Measurements from ENCODE around the gene RCBTB1.
"Not testable (repeated sequence)": the region's sequence is repeated elsewhere in the genome, so short reads cannot be mapped to it uniquely, and the experiment has no call there.

The RCBTB1 gene

DNA sequence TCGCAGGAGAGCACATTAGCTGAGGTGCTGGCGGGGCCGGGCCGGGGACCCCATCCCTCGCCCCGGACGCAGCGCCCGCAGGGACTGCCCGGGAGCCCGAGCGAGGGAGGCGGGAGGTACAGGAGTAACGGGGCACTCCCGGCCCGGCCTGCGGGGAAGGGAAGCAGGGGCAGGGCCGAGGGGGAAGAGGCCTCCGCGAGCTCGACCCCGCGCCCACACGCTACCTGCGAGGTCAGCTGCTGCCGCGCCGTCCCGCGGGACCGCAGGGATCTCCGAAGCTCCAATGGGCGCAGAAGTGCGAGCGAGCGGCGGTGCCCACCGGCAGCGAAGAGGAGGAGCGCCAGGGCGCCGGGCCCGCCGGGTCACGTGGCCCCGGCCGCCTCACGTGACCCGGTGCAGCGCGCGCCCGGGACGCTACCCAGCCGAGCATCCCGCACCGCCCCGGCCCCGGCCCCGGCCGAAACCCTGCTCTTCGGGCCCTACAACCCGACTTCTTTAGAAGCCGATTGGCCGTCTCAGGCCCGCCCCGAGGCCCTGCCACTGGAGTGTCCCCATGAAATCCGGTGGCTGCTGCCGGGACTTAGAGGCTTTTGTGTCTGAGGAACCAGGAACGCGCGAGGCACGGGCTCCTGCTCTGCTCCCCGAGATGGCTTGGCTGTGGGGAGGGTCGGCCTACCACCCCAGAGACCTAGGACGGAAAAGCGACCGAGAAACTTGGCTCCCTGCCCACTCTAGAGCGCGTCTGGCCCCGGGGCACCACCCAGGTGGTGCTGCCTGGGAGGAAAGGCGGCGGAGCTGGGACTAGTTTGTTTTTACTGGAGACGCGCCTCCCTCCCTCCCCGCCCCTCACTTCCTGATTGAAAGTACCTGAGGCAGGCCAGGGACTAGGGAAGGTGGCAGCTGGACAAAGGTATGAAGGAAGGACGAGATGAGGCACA lies at the start of gene RCBTB1:
Gene RCBTB1, minus strand, starts transcription at position 339 of the 938 bp plus-strand sequence. CDS start 18,279 bp downstream, outside the sequence.
- peak; percentile 64 for DNase-seq

DNA sequence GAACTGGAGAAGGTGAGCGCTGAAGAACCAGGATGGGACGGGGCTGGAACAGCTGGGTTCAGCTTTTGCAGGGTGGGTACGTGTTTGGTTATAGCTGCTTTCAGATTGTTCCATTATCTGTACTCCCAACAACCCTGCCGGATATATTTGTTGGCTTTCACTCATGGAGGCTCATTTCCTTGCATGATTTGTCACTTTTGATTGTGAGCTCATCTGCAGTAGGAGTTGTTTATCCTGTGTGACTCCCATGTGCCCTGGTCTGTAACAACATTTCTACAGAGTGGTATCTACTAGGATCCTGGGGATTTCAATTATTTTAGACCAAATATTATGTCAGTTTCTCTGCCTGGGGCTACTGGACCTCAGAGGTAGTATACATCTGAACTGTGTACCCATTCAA lies 48.4 kb upstream of the RCBTB1 start:
- DNase-seq: no peak

DNA sequence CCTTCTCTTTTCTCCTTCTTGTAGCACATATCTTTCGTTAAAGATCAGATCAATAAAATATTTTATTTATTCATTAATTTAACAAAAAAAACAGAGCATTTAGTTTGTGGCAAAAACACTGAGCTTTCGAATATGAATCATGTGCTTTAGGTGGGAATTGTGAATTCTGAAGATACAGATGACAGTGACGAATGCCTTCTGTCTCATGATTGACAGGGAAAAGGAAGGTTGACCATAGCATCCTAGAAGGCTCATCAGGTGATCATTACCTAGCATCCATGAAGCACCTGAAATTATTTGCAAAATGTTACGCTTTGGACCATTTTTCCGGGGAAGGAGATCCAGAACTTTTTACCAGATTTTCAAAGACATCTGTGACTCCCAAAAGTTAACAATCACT lies 46.8 kb upstream of the RCBTB1 start:
- no peak for DNase-seq

DNA sequence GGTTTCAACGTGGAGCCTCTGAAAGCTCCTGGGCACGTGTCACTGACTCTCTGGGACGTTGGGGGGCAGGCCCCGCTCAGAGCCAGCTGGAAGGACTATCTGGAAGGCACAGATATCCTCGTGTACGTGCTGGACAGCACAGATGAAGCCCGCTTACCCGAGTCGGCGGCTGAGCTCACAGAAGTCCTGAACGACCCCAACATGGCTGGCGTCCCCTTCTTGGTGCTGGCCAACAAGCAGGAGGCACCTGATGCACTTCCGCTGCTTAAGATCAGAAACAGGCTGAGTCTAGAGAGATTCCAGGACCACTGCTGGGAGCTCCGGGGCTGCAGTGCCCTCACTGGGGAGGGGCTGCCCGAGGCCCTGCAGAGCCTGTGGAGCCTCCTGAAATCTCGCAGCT lies 45.2 kb upstream of the RCBTB1 start:
- no peak for DNase-seq

DNA sequence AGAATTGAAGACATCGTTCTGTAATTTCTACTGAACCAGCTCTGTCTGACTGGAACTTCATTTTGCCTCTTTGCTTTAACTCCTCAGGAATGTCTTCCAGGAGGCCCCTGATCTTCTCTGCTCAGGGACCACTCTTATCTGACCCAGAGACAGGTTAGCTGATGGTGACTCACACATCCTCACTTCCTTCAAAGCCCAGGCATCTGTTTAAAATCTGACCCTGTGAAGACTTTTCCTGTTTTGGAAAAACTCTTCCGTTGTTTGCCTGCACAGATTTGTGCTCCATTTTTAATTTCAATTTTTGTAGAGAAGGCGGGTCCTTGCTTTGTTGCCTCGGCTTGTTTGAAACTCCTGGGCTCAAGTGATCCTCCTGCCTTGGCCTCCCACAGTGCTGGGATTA lies 44.6 kb upstream of the RCBTB1 start:
- no peak for DNase-seq

DNA sequence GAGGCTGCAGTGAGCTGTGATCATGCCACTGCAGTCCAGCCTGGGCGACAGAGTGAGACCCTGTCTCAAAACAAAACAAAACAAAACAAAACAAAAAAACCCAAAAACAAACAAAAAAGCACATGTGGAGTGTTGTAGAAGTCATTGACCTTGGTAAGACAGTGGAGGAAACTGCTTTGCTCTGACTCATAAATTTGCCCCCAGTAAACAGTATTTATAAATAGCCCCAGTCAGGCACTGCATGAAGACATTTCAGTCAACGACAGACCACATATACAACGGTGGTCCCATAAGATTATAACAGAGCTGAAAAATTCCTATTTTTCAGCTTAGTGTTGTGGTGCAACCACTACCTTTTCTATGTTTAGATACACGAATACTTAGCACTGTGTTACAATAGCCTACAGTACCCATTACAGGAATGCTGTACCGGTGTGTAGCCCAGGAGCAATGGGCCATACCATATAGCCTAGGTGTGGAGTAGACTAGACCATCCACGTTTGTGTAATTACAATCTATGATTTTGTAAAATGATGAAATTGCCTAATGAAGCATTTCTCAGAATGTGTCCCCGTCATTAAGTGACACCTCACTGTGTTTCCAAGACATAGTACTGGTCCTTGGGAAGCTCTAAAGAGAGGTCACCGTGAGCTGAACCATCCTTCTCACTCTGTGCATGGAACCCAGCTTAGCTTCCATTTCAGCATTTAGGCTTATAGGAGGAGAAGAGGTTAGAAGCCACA lies 44.0 kb upstream of the RCBTB1 start:
- no peak for DNase-seq

DNA sequence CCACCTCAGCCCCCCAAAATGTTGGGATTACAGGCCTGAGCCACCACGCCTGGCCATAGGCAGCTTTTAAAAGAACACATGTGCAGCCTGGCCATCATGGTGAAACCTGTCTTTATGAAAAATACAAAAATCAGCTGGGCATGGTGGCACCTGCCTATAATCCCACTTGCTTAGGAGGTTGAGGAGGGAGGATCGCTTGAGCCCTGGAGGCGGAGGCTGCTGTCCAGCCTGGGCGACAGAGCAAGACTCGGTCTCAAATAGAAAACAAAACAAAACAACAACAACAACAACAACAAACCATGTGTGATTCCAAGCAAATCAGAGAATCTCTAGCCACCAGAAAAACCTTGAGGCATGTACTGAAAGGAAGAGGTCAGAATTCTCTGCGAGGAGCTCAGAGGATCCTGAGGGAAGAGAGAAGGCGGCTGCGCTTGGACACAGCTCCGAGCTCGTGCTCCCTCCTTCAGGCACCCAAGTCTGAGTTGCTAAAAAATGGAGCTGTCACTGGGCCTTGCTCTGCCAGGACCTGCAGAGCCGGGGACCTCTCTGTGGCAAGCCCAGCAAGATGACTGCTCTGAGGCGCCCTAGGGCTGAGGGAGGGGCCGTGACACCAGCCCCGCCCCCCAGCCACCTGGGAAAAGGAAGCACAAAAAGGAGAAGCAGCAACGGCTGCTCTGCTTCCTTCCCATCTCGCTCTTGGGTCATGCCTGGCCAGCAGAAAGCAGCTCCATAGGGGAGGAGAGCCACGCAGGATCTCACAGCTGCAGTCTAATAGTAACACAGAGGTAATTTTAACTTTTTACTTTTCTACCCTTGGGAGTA lies 42.7 kb upstream of the RCBTB1 start, which contains the start of gene ARL11:
Gene ARL11, plus strand, starts transcription at position 677 of the 822 bp plus-strand sequence. CDS start 1,941 bp downstream, outside the sequence.
- DNase-seq: peak; percentile 51

DNA sequence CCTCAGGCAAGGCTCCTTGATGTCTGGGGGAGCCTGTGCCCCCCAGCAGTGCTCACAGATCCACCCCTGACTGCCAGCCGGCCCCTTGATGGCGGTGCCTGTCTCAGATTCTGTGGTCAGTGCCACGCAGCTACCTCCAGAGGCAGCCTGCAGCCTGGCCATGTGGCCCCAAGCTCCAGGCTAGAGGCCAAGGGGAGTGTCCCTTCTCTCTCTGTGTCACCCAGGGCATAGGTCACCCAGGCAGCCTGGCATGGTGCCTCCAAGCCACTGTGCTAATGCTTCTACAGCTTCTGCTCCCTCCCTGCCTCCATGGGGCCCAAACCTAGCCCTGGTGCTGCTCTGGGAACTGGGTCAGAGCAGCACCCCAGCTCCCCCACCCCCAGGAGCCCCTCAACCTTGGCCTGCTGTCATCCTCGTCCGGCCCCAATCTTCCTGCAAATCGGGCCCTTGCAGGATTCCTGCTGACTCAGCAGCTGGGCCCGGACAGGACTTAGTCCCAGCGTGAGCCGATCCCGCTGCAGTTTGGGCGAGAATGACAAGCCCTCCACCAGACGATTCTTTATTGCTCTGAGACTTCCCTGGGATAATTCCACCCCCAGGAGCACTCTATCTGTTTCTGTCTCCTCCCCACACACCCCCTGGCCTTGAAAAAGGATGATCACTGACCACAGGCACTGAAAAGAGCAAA lies 40.2 kb upstream of the RCBTB1 start:
- no peak for DNase-seq

DNA sequence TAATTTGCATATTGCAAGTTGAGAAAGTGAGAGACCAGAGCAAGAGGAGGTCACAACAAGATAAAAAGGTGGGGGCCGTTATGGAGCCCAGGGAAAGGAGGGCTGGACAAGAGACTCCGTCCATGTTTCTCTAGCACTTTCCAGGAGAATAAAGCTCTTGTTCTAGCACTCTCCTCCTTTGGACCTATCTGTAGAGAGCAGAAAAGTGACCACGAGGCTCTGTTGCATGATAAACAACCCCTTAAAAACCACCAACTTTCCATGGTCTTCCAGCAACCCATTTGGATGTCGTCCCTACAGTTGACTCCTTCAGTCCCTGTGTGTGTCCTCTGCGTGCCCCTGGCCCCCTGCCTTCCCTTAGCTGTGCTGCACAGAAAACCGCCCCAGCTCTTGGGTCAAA lies 38.9 kb upstream of the RCBTB1 start:
- DNase-seq: no peak

DNA sequence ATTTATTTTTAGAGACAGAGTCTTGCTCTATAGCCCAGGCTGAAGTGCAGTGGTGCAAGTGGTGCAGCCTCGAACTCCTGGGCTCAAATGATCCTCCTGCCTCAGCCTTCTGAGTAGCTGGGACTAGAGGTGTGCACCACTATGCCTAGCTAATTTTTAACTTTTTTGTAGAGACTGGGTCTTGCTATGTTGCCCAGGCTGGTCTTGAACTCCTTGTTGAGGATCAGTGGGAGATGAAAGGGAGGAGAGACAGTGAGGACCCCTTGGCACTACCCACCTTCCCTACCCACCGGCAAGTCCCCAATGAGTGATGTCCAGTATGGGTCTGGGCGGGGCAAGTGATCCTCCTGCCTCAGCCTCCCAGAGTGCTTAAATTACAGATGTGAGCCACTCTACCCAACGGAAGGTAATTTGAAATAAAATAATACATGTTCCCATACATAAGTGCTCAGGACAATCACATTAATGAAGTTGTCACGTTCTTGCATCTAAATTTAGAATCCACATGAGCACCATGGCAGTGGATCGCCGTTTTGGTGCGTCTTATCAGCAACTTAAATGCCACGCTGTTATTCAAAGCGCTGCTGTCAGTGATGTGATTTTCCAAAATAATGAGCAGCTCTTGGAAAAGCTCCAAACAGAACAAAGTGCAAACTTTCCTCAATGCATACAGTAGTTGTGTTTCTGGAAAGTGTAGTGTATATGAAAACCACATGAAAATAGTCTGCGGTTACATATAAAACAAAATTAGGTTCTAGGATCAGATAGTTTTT lies 37.0 kb upstream of the RCBTB1 start:
- no peak for DNase-seq

DNA sequence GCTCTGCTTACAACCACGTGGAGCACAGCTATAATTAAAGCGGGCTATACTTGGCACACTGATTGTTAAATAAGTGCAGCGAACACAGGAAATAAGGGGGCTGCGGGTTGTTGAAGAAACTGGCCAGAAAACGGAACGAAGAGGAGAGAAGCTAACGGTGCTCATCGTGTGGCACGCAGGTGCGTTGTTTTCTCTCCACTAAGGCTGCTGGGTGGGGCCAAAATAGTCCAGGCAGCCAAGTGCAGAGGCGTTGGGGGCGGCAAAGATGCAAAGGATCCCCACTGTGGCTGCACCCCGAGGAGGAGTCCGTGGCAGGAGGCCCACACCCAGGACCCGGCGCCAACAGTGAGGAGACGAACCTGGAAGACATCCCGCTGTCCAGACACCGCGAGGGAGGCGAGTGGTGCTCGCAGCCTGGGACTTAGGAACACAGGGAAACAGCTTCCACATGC lies 34.8 kb upstream of the RCBTB1 start:
- DNase-seq: no peak

DNA sequence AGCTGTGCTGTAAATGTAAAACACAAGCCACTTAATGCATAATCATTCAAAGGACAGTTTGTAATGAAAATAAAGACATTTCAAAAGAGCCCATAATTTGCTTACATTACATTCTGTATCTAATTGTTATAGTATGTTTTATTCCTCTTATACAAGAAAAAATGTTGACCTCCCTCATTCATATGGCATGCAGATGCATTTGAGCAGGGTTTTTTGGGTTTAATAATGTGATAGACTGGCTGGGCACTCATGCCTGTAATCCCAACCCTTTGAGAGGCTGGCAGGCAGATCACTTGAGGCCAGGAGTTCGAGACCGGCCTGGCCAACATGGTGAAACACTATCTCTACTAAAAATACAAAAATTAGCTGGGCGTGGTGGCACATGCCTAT lies 31.3 kb upstream of the RCBTB1 start:
- DNase-seq: no peak

DNA sequence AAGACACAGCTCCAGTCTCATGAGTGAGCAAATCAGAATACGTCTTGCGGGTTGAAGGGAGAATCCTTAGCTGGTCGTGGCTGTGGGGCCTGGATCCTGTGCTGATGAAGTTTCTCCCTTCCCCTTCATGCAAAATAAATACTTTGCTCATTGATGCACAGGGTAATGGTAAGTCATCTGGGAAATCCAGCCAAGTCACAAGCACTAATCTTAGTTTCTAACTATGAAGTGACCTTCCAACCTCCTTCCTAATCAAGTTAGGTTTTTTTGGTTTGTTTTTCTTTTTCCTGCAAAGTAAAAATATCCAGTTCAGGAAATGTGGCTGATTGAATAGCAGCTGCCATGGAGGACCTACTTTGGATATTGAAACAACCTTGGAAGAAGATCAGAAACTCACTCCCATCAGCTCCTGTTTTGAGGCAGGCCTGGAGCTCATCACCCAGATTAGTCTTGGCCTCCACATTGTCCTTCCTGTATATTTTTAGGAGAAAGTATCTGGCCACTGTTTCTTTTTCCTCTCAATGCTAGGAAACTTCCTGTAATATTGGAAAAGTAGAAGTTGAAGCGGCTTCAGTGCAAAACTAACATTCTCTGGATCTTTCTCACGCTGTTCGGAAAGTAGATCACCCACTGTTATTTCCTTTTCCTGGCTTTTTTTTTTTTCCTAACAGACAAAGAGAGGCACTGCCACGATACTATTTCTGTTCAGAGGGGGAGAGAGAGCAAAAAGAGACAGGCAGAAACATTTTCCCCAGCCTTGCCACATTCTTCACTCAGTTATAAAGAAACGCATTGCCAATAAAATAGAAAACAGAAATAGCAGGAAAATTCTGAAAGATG lies 30.7 kb upstream of the RCBTB1 start:
- no peak for DNase-seq

DNA sequence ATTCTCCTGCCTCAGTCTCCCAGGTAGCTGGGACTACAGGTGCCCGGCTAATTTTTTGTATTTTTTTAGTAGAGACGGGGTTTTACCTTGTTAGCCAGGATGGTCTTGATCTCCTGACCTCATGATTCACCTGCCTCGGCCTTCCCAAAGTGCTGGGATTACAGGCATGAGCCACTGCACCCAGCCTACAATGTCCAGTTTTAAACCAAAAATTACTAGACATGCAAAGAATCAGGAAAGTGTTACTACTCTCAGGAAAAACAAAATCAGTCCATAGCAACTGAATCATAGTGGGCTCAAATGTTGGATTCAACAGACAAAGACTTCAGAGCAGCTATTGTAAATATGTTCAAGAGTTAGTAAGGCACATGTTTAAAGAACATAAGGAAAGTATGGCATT lies 26.7 kb upstream of the RCBTB1 start:
- not testable (repeated sequence) for DNase-seq

DNA sequence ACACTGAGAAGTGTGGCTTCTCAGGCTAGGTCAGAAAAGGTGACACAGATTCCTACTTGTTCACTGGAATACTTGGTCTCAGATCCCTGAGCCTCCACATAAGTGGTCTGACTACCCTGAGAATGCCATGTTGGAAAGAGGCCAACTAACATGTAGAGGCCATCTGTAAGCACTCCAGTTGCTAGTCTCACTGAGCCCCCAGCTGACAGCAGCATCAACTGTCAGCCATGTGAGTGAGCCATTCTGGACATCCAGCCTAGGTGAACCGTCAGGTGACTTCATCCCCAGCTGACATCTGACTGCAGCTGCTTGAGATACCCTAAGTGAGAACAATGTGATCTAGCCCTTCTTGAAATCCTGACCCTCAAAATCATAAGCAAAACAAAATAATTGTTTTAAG lies 24.8 kb upstream of the RCBTB1 start:
- no peak for DNase-seq

DNA sequence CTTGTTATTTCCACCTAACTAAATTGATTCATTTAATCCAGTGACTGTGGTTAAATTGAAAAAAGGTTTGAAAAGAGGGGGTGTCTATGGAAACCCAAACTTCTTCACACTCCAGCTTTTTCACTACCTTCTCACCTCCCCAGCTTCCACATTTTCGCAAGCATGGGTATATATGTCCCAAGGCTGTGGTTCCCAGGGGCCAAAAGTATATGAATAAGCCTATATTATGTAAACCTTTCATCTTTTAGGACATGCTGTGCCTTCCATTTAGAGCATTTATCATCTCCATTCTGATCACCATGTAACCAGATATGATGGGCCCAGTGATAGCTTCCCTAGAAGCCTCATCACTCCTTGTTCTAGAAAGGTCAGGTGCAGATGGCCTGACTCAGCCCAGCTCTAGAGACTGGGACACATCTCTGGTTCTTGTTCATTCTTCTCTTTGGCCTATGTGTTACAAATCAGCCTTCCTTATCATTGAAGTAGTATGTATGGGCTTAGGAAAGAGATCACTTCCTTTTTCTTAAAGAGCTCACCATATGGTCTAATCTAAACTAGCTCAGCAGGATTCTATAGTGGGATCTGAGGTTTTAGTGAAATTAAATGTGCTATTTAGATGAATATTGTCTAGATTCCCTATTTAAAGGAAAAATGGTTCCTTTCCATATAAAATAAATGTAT lies 23.4 kb upstream of the RCBTB1 start:
- no peak for DNase-seq

DNA sequence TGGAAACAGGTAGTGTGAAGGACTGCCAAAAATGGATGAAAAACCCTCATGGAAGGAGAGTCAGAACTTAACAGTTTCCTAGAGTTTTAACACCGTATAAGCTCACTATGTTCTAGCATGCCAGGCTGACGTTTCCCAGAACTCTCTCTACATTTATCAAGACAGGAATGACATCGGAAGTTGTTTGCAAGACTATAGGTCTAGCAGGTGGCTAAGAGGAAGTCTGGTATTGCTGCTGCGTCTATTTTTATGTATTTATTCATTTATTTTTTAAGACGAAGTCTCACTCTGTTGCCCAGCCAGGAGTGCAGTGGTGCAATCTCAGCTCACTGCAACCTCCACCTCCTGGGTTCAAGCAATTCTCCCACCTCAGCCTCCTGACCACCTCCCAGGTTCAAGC lies 22.4 kb upstream of the RCBTB1 start:
- no peak for DNase-seq

DNA sequence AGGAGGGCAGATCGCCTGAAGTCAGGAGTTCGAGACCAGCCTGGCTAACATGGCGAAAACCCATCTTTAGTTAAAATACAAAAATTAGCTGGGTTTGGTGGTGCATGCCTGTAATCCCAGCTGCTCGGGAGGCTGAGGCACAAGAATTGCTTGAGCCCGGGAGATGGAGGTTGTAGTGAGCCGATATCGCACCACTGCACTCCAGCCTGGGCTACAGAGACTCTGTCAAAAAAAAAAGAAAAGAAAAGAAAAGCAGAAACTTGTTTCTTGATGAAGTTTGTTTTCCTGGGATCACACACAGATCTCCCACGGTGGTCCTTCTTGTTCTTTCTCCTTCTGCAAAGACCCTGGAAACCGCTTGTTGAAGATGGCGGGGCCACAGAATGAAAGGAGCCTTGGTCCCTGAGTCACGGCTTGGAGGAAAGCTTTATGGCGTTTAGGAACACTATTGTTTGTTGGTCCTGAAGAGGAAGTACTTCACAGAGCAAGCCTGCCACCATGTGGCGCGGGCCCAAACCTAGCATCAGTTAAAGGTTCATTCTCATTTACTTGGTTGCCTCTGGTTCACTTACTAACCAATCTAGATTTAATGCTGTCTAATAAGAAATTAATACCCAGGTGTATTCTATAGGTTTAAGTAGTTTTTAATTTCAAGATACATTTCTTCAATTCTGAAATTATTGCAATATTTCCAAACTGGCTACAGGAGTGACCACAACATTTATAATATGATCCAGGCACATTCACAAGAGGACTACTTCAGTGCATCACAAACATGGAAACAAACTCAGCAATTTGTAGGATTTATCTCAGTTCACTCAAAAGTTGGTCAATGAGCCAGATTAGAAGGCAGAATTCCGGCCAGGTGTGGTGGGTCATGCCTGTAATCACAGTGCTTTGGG lies 21.6 kb upstream of the RCBTB1 start:
- DNase-seq: peak; percentile 87

DNA sequence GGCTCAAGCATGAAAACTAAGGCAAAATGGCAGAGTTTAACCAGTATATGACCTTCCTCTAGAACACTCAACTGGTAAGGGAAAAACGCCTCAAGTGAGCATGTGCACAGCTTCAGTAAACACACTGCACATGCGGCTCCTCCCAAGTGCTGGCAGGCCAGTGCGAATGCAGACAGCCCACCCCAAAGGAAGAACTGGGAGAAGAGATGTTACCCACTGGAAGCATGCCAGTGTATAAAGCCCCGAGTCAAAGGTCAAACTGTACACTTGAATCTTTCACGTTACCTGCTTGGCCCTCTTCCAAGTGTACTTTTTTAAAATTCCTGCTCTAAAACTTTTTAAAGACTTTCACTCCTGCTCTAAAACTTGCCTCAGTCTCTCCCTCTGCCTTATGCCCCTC lies 19.2 kb upstream of the RCBTB1 start:
- DNase-seq: no peak

Measured in activated CD4-positive, alpha-beta T cell treated with anti-CD3 and anti-CD28 coated beads, Interleukin-2, amount 50 U/mL, for 16 hours (primary cell).